ENCODE measurements around the gene B3GALNT1.
"Not testable (repeated sequence)": the region's sequence is repeated elsewhere in the genome, so short reads cannot be mapped to it uniquely, and the experiment has no call there.

B3GALNT1 gene

GRCh38 chr3:161072751-161073150 lies 32.4 kb downstream of the B3GALNT1 start:
- DNase-seq, result no peak

GRCh38 chr3:161072211-161072621 lies 32.9 kb downstream of the B3GALNT1 start:
- DNase-seq, result peak; percentile 10

- no peak for DNase-seq
Measured at GRCh38 chr3:161070980-161071663, 34.0 kb downstream of the B3GALNT1 start.

GRCh38 chr3:161070252-161070930 lies 34.8 kb downstream of the B3GALNT1 start:
- DNase-seq, result no peak

- peak; percentile 41 for DNase-seq
Measured at GRCh38 chr3:161069511-161070251, 35.5 kb downstream of the B3GALNT1 start.

GRCh38 chr3:161067335-161067734 lies 37.8 kb downstream of the B3GALNT1 start:
- DNase-seq, result no peak

GRCh38 chr3:161066930-161067329 lies 38.2 kb downstream of the B3GALNT1 start:
- DNase-seq, result no peak

GRCh38 chr3:161064413-161064812 lies 40.7 kb downstream of the B3GALNT1 start:
- DNase-seq, result no peak

GRCh38 chr3:161054860-161055604 lies 50.1 kb downstream of the B3GALNT1 start:
- no peak for DNase-seq

GRCh38 chr3:161051856-161052255 lies 53.3 kb downstream of the B3GALNT1 start:
- no peak for DNase-seq

GRCh38 chr3:161050935-161051334 lies 54.2 kb downstream of the B3GALNT1 start:
- no peak for DNase-seq

- DNase-seq, result no peak
Measured at GRCh38 chr3:161049683-161050248, 55.4 kb downstream of the B3GALNT1 start.

GRCh38 chr3:161043336-161044035 lies 61.7 kb downstream of the B3GALNT1 start:
- DNase-seq, result no peak

GRCh38 chr3:161042023-161042501 lies 63.1 kb downstream of the B3GALNT1 start:
- no peak for DNase-seq

GRCh38 chr3:161038725-161039124 lies 66.4 kb downstream of the B3GALNT1 start:
- DNase-seq, result peak; percentile 11

GRCh38 chr3:161035711-161036110 lies 69.4 kb downstream of the B3GALNT1 start:
- peak; percentile 58 for DNase-seq

GRCh38 chr3:161034913-161035550 lies 70.1 kb downstream of the B3GALNT1 start:
- not testable (repeated sequence) for DNase-seq

Data from fibroblast of upper back skin (primary cell).